Suprapubic skin (tissue), 4 donors: ENCODE results near the gene CAMSAP1. TPM values are rescaled to one million over a fixed set of nuclear protein-coding genes. Genes with fewer than 3 reads are reported as not detected.

Source experiments
- DNase-seq, 2 donors: peaks; one replicate each; pipeline ENCODE4 v3.0.0-alpha.2; 2019; ENCODE audit warnings: low spot score in 2 of 2
- H3K27ac ChIP-seq: fragments of 200-600 bp; sonication (generic); one replicate; pipeline ENCODE4 v1.5.1; 2019
- H3K27me3 ChIP-seq: fragments of 200-600 bp; sonication (generic); one replicate; pipeline ENCODE4 v1.5.1; 2019
- H3K36me3 ChIP-seq: fragments of 200-600 bp; sonication (generic); one replicate; pipeline ENCODE4 v1.5.1; 2019
- H3K4me1 ChIP-seq: fragments of 200-600 bp; sonication (generic); one replicate; pipeline ENCODE4 v1.5.1; 2019
- H3K4me3 ChIP-seq: fragments of 200-600 bp; sonication (generic); one replicate; pipeline ENCODE4 v1.5.1; 2019; ENCODE audit warnings: mild to moderate bottlenecking
- H3K9me3 ChIP-seq: fragments of 200-600 bp; sonication (generic); one replicate; pipeline ENCODE4 v1.5.1; 2019
- CTCF ChIP-seq, 2 donors: fragments of 200-600 bp in 1 of 2; fragments of 450-650 bp in 1 of 2; sonication (generic) in 1 of 2; IDR thresholded peaks; one replicate each; pipeline ENCODE4 v1.5.1; 2016 to 2019; ENCODE audit warnings: antibody characterized with exemption in 2 of 2, mild to moderate bottlenecking in 1 of 2, moderate library complexity in 1 of 2
- EP300 ChIP-seq: sonication (generic); formaldehyde crosslinking; IDR thresholded peaks from one replicate; pipeline ENCODE4 v1.6.1; 2017; ENCODE audit warnings: antibody characterized with exemption
- POLR2A ChIP-seq, 2 donors: fragments of 450-650 bp; IDR thresholded peaks; one replicate each; pipeline ENCODE4 v1.6.1; 2017; ENCODE audit warnings: antibody characterized with exemption in 2 of 2, mild to moderate bottlenecking in 2 of 2, moderate library complexity in 2 of 2
- POLR2AphosphoS5 ChIP-seq, 3 donors: sonication (generic); formaldehyde crosslinking; IDR thresholded peaks; one replicate each; pipeline ENCODE4 v1.6.1; 2017; ENCODE audit warnings: antibody characterized with exemption in 3 of 3
- WGBS: methylation state at CpG from one replicate; pipeline ENCODE4 v1.1.5; 2018; 5-methylcytosine and 5-hydroxymethylcytosine counted together
- total RNA-seq, 4 donors: library from RNA; depleted of rRNA; stranded (reverse); fragments of >200 nt; gene quantifications; one replicate each; pipeline ENCODE4 v1.1.0, GENCODE V29; 2016

The CAMSAP1 gene
- total RNA-seq, 4 donors from 2014 or later, result 42.0 to 58.3 (median 54.9) TPM

GRCh38 chr9:135759676-135760300, 147.6 kb downstream of the CAMSAP1 start:
- Histone ChIP-seq H3K27ac (no peak overlapping the region), H3K9me3 (no peaks in the 10 kb centered on the region), H3K4me3 (no peak overlapping the region), H3K4me1 (no peaks in the 10 kb centered on the region), H3K27me3 (peaks cover 50% of the 10 kb centered on the region), H3K36me3 (no peaks in the 10 kb centered on the region)
- TF ChIP-seq POLR2AphosphoS5 (IDR thresholded peaks at IDR 0.05) (no peak), EP300 (no peak), POLR2A (IDR thresholded peaks at IDR 0.05) (no peak), CTCF (IDR thresholded peaks at IDR 0.05) (no peak)
- WGBS, result 90% methylated on average over 6 of the region's 24 CpGs
- DNase-seq, result no peak

GRCh38 chr9:135758870-135759269, 148.5 kb downstream of the CAMSAP1 start:
- Histone ChIP-seq H3K27ac (no peak overlapping the region), H3K27me3 (peaks cover 53% of the 10 kb centered on the region), H3K4me3 (no peak overlapping the region), H3K36me3 (no peaks in the 10 kb centered on the region), H3K4me1 (no peaks in the 10 kb centered on the region), H3K9me3 (no peaks in the 10 kb centered on the region)
- DNase-seq, result no peak
- 100% methylated on average over 1 of the region's 10 CpGs for WGBS
- TF ChIP-seq POLR2A (IDR thresholded peaks at IDR 0.05), result no peak
- no peak for TF ChIP-seq EP300
- TF ChIP-seq CTCF (IDR thresholded peaks at IDR 0.05), result no peak
- TF ChIP-seq POLR2AphosphoS5 (IDR thresholded peaks at IDR 0.05), result no peak

Other genes with a start within 250 kb of the CAMSAP1 start
- gene LCN9, start 244.2 kb downstream of the CAMSAP1 start, total RNA-seq, result not detected
- not detected for gene SOHLH1, start 208.1 kb downstream of the CAMSAP1 start, total RNA-seq
- gene KCNT1, start 205.4 kb downstream of the CAMSAP1 start, total RNA-seq, result under 1 TPM in 2 of 4 donors, not detected in 2; 0.10 to 0.23 TPM
- 10 to 100 TPM; 68.2 to 94.5 (median 83.8) TPM for gene UBAC1, start 53.8 kb upstream of the CAMSAP1 start, total RNA-seq
- gene NACC2, start 187.7 kb upstream of the CAMSAP1 start, total RNA-seq, result 10 to 100 TPM; 12.1 to 14.9 (median 13.7) TPM
- gene TMEM250, start 211.3 kb upstream of the CAMSAP1 start, total RNA-seq, result 10 to 100 TPM; 37.0 to 66.9 (median 57.8) TPM